K562 (cell line): ENCODE measurements around the gene HNRNPM.

Experiments used
- MTA1 ChIP-seq: fragments of 450-650 bp; IDR thresholded peaks from 2 replicates; pipeline ENCODE4 v1.6.1; 2017; ENCODE audit warnings: borderline replicate concordance
- ZNF766 ChIP-seq: fragments of 200-800 bp; sonication (Bioruptor generic); conservative IDR thresholded peaks from 2 replicates; pipeline ENCODE4 v1.6.1; 2016; ENCODE audit warnings: missing genetic modification characterization, missing compliant biosample characterization

DNA sequence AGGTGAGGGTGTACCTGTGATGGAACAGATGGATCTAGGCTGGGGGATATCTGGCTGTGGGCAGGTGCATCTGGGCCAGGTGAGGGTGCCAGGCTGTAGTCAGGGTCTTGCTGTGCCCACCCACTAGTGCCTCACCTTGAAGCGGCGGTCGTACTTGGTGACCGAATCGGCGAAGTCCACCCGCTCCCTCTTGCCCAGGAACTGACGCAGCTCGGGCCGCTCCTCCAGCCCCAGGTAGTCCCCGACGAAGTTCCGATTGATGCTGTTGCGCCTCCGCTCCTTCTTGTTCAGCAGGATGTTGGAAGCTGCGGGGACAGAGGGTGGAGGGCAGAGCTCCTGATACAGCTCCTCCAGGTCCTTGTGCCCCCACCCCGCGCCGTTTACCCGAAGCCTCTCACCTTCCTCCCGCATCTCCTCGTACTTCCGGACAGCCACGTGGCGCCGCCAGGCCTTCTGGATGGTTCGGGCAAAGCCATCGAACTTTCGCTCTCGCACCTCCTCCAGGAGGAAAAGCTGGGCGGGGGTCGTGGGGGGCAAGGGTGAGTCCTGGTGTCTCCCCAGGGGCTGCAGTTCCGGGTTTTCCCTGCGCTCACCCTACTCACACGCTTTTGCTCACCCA, 85.4 kb downstream of the HNRNPM start:
- TF ChIP-seq ZNF766 (CRISPR knock-in tag), result no peak
- TF ChIP-seq MTA1, result no peak
